Adipose tissue (tissue), 3 donors: ENCODE results near the gene PLXNA2. TPM values are rescaled to one million over a fixed set of nuclear protein-coding genes. Genes with fewer than 3 reads are reported as not detected.

ENCODE experiments used
- H3K27ac ChIP-seq: one replicate; pipeline ENCODE4 v1.5.1; 2013; ENCODE audit warnings: low read depth, low read length
- WGBS, 3 donors: extraction: QIAGEN DNeasy Blood & Tissue Kit; methylation state at CpG; one replicate each; pipeline ENCODE4 v1.1.7; 2013; 5-methylcytosine and 5-hydroxymethylcytosine counted together
- polyA plus RNA-seq, 3 donors: library from polyadenylated mRNA; stranded (reverse); fragments of 200-250 nt; gene quantifications; one replicate each; pipeline ENCODE4 v1.2.3, GENCODE V29; 2013
- donor health status: healthy with polysubstance abuse.
- donor health status: Bipolar disorder and iron deficiency.
- donor health status: healthy.

The PLXNA2 gene
- polyA plus RNA-seq, 3 donors = 8.1 to 48.7 (median 14.0) TPM

GRCh38 chr1:207977876-207978275 is 266.3 kb downstream of the PLXNA2 start:
- WGBS, 3 donors = 91 to 94% (median 92%) methylated on average over 1 of the region's 1 CpG
- no peak overlapping the region for H3K27ac ChIP-seq

DNA sequence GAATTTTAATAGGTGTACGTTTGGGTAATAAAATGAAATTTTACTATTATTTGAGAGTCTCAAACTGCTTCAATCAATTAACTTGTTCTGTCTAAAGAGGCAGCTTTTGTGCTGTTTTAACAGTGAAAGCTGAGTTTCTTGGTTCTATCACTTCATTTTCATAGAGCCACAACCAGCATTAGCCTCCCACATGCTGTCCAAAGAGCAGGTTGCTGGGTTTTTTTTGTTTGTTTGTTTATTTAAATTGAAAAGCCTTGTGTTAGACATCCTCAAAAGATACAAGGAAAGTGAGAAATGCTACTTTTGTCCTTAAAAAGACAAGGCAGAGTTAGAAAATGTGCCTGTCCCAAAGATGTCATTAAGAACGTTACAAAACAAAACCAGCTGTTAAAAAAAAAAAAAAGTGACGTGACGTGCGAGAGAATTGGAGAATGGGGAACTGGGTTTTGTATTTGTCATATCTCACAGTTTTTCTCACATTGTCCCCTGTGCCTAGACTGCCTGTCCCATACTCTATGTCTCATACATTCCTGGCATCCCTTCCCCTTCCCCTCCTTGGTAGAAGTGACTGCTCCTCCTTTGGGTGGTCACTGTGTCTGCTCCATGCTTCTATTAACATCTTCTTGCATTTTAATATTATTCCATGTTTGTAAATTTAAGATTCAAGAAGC is 270.2 kb downstream of the PLXNA2 start:
- no peak overlapping the region for H3K27ac ChIP-seq
- 65 to 79% (median 70%) methylated on average over 5 of the region's 5 CpGs for WGBS, 3 donors

GRCh38 chr1:207972337-207972736 is 271.8 kb downstream of the PLXNA2 start:
- no peak overlapping the region for H3K27ac ChIP-seq
- WGBS, 3 donors = 23 to 74% (median 39%) methylated on average over 5 of the region's 5 CpGs
